GM13976 (cell line): ENCODE results near the gene ARRDC5.
"Not testable (repeated sequence)": the region's sequence is repeated elsewhere in the genome, so short reads cannot be mapped to it uniquely, and the experiment has no call there.

ENCODE experiments used
- DNase-seq: peaks from one replicate; pipeline ENCODE4 v3.0.0; 2012; ENCODE audit warnings: low spot score
- CTCF ChIP-seq: IDR thresholded peaks from 2 replicates; pipeline ENCODE4 v1.5.1; 2012; ENCODE audit warnings: borderline replicate concordance, mild to moderate bottlenecking; ENCODE audit not compliant: insufficient read depth; ENCODE audit errors: extremely low read depth, missing control alignments, control extremely low read depth
- in situ Hi-C: fragments of 300-500 bp; cut with MboI; formaldehyde crosslinking; loops from one replicate; pipeline ENCODE4 v1.12.0; 2022; ENCODE audit warnings: low sequenced_read_pairs, mixed read lengths, inconsistent platforms; ENCODE audit not compliant: unreplicated experiment

ARRDC5 gene

GRCh38 chr19:4868286-4868834 is 34.3 kb downstream of the ARRDC5 start:
- no peak for DNase-seq
- in situ Hi-C loops, result no loop called here
- no peak for TF ChIP-seq CTCF

GRCh38 chr19:4867534-4868285 is 35.0 kb downstream of the ARRDC5 start, which contains the start of gene PLIN3:
Gene PLIN3, minus strand, starts transcription at chr19:4867667. Its CDS starts 6,273 bp downstream, at chr19:4861394.
- DNase-seq, result peak; percentile 100
- in situ Hi-C loops, result no loop called here
- peak; percentile 1 for TF ChIP-seq CTCF

GRCh38 chr19:4866595-4867424 is 35.9 kb downstream of the ARRDC5 start:
- TF ChIP-seq CTCF, result no peak
- in situ Hi-C loops, result no loop called here
- peak; percentile 71 for DNase-seq

GRCh38 chr19:4861147-4861546 is 41.5 kb downstream of the ARRDC5 start:
- no peak for TF ChIP-seq CTCF
- no peak for DNase-seq
- in situ Hi-C loops, result no loop called here

- DNase-seq, result no peak
- no peak for TF ChIP-seq CTCF
- in situ Hi-C loops, result no loop called here
These were observed 43.0 kb downstream of the ARRDC5 start for GRCh38 chr19:4859697-4860096.

GRCh38 chr19:4856468-4856867 is 46.2 kb downstream of the ARRDC5 start:
- DNase-seq, in situ Hi-C loops: not testable (repeated sequence)

- in situ Hi-C loops, DNase-seq: not testable (repeated sequence)
These were observed 49.2 kb downstream of the ARRDC5 start for GRCh38 chr19:4853506-4853905.
